ENCODE data around the gene BSDC1.

Gene BSDC1

DNA sequence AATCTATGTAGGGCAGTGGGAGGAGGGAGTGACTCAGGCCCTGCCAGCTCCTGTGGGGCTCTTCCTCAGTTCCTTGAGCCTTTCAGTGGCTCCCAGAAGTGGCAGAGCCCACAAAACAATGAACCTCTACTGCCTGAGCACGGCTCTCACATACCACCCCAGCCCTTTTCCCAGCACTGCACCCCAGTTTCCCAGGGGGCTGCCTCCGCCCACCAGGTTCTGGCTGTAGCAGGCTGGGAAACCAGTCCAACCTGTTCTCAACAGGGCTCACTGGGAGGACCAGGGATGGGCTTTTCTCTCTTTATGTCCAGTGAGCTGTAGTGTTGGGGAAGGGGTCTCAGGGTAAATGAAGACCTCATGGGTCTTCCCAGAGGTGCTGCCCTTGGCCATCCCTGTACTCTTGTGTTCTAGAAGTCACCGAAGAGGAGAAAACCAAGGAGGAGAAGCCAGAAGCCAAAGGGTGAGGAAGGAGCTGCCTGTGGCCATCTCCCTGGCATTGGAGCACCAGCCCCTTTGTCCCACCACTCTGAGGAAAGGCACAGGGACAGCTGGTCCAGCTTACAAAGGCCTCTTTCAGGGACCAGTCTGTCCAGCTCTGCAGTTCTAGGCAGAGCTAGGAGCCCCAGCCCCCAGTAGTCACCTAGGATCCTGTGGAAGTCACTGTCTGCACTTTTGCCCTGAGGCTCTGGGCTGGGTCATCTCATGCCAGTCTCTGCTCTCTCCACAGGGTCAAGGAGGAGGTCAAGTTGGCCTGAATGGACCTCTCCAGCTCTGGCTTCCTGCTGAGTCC, 61.8 kb downstream of the BSDC1 start:
- H3K4me3 Mint-ChIP-seq: no peak overlapping the region
- peaks cover 32% of the 10 kb centered on the region for H3K36me3 Mint-ChIP-seq
- H3K4me1 Mint-ChIP-seq: peaks cover 25% of the 10 kb centered on the region
- H3K27me3 Mint-ChIP-seq: no peaks in the 10 kb centered on the region
- H3K27ac Mint-ChIP-seq: no peak overlapping the region
- ATAC-seq (ENCODE audit: low read depth) (no peak), DNase-seq (ENCODE audit: low spot score in 2 of 2) (no peak)
- no peaks in the 10 kb centered on the region for H3K9me3 Mint-ChIP-seq

DNA sequence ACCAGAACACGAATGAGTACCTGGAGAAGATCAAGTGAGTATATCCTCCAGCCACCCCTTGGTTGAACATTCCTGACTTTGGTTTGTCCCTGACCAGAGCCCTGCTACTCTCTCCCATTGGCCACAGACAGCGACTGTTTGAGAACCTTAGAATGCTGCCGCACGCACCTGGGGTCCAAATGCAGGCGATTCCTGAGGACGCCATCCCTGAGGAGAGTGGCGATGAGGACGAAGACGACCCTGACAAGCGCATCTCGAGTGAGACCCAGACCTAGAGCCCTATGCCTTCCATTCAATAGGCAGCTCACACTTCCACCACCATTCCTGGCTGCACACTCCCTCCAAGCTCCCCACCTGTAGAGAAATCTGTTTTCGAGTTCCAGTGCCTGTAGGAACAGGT, 62.7 kb downstream of the BSDC1 start:
- Mint-ChIP-seq H3K4me1 (peaks cover 21% of the 10 kb centered on the region), H3K4me3 (no peak overlapping the region), H3K27me3 (no peaks in the 10 kb centered on the region), H3K36me3 (peaks cover 32% of the 10 kb centered on the region), H3K9me3 (no peaks in the 10 kb centered on the region), H3K27ac (no peak overlapping the region)
- no peak for DNase-seq (ENCODE audit: low spot score in 2 of 2)
- ATAC-seq (ENCODE audit: low read depth): no peak

DNA sequence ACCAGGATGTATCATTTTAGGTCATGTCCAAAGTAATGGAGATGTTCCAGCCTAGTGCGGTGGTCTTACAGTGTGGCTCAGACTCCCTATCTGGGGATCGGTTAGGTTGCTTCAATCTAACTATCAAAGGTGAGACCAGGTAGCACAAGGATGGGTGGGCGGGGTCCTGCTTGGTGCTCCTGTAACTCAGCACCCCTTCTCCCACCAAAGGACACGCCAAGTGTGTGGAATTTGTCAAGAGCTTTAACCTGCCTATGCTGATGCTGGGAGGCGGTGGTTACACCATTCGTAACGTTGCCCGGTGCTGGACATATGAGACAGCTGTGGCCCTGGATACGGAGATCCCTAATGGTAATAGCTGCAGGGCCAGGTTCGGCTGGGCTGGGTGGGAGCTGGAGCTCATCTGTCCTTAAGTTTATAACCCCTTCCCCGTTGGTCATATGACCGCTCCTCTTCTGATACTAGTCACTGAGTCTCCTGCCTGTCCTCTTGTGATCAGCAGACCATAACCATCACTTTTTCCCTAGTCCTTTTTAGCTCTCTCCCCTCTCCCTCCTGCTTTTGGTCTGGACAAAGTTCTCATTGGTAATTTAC, 63.6 kb downstream of the BSDC1 start:
- peak overlapping the region; percentile 19 for H3K27ac Mint-ChIP-seq
- H3K27me3 Mint-ChIP-seq: no peaks in the 10 kb centered on the region
- H3K36me3 Mint-ChIP-seq: peaks cover 34% of the 10 kb centered on the region
- H3K4me1 Mint-ChIP-seq: peaks cover 21% of the 10 kb centered on the region
- DNase-seq (ENCODE audit: low spot score in 2 of 2): no peak
- no peak for ATAC-seq (ENCODE audit: low read depth)
- H3K4me3 Mint-ChIP-seq: no peak overlapping the region
- no peaks in the 10 kb centered on the region for H3K9me3 Mint-ChIP-seq

DNA sequence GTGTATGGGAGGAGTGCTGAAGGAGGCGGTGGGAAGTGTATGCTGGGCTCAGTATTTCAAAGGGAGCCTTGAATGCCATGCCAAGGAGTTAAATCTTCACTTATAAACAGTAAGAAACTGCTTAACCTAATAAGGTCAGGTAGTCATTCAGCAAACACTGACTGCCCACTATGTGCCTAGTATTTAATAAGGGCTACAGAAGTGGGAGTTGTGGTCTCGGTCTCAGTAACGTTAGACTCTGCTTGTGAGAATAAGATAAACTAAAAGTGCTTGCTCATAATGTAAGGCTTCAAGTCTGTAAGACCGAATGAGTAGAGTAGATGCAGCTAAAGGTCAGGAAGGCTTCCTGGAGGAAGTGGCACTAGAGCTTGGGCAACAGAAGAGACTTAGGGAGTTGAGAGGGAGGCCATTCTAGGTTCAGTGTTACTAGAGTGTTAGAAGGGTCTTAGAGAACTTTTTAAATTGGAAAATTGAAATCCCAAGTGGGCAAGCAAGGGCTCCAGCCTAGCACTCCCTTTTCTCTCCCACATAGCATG, 64.2 kb downstream of the BSDC1 start:
- ATAC-seq (ENCODE audit: low read depth) (no peak), DNase-seq (ENCODE audit: low spot score in 2 of 2) (no peak)
- H3K27me3 Mint-ChIP-seq: no peaks in the 10 kb centered on the region
- H3K36me3 Mint-ChIP-seq: peaks cover 34% of the 10 kb centered on the region
- peaks cover 20% of the 10 kb centered on the region for H3K4me1 Mint-ChIP-seq
- H3K27ac Mint-ChIP-seq: peak overlapping the region; percentile 56
- no peaks in the 10 kb centered on the region for H3K9me3 Mint-ChIP-seq
- no peak overlapping the region for H3K4me3 Mint-ChIP-seq

DNA sequence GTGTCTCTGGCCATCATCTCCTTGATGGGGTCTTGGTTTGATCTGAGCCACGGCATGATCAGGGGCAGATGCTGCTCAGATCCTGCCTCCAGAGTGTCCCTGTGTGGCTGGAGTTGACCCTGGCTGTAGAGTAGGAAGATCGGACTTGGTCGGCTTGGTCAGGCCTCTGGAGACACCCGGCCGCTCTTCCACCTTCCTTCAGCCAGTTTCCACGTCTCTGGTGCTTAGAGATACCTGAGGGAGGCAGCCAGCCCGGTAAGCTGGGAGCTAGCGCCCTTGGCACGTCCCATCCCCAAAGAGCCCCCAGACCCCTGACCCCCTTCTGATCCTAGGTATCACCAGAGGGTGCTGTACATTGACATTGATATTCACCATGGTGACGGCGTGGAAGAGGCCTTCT, 67.0 kb downstream of the BSDC1 start:
- no peaks in the 10 kb centered on the region for H3K9me3 Mint-ChIP-seq
- no peak overlapping the region for H3K27ac Mint-ChIP-seq
- H3K36me3 Mint-ChIP-seq: peaks cover 32% of the 10 kb centered on the region
- no peak overlapping the region for H3K4me3 Mint-ChIP-seq
- H3K4me1 Mint-ChIP-seq: peaks cover 17% of the 10 kb centered on the region
- no peaks in the 10 kb centered on the region for H3K27me3 Mint-ChIP-seq
- DNase-seq (ENCODE audit: low spot score in 2 of 2) (no peak), ATAC-seq (ENCODE audit: low read depth) (no peak)

DNA sequence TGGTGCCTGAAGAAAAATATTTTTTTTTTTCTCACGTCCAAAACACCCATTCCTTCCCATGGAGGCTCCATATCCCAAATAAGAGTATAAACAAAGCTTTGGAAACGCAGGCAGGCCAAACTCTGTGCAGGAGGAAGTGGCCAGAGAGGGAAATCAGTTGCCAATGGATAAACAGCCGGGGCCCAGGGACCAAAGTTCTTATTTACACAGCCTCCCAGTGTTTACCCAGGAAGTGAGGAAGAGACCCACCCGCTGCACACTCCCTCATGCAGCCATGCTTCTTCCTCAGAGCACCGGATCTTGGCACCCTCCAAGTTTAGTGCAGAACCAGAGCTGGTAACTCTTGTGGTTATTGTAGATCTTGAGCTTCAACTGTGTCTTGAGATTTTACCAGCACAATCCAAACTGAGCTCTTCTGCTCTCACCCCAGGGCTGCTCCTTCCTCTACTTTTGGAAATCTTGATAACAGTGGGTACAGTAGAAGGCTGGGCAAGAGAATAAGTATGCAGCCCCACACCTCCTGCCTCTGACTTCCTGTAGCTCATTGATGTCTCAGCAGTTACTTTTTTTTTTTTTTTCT, 72.4 kb downstream of the BSDC1 start:
- DNase-seq (ENCODE audit: low spot score in 2 of 2) (no peak), ATAC-seq (ENCODE audit: low read depth) (peak; percentile 23)
- H3K4me1 Mint-ChIP-seq: peaks cover 31% of the 10 kb centered on the region
- H3K9me3 Mint-ChIP-seq: no peaks in the 10 kb centered on the region
- peaks cover 6% of the 10 kb centered on the region for H3K36me3 Mint-ChIP-seq
- H3K27ac Mint-ChIP-seq: peak overlapping the region; percentile 87
- no peaks in the 10 kb centered on the region for H3K27me3 Mint-ChIP-seq
- peak overlapping the region; percentile 70 for H3K4me3 Mint-ChIP-seq

DNA sequence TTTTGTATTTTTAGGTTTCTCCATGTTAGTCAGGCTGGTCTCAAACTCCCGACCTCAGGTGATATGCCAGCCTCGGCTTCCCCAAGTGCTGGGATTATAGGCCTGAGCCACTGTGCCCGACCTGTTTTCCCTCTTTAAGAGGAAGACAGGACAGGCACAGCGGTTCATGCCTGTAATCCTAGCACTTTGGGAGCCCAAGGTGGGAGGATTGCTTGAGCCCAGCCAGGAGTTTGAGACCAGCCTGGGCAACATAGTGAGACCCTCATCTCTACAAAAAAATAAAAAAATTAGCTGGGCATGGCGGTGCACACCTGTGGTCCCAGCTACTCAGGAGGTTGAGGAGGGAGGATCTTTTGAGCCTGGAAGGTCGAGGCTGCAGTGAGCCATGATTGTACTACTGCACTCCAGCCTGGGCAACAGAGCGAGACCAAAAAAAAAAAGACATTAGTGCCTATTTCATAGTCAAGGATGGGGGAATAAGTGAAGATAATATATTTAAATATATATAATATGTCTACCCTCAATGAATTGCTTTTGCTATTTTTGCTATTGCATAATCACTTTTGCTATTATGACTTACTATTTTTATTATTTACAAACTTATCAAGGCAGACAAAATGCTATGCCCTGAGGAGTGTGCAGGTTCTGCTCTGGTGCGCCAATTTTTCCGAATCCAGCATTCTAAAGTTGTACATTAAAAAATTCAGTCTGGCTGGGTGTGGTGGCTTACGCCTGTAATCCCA, 75.9 kb downstream of the BSDC1 start:
- H3K4me1 Mint-ChIP-seq: peaks cover 38% of the 10 kb centered on the region
- no peaks in the 10 kb centered on the region for H3K9me3 Mint-ChIP-seq
- H3K27ac Mint-ChIP-seq: no peak overlapping the region
- H3K36me3 Mint-ChIP-seq: peaks cover 9% of the 10 kb centered on the region
- ATAC-seq (ENCODE audit: low read depth): no peak
- H3K27me3 Mint-ChIP-seq: no peaks in the 10 kb centered on the region
- no peak overlapping the region for H3K4me3 Mint-ChIP-seq
- no peak for DNase-seq (ENCODE audit: low spot score in 2 of 2)

DNA sequence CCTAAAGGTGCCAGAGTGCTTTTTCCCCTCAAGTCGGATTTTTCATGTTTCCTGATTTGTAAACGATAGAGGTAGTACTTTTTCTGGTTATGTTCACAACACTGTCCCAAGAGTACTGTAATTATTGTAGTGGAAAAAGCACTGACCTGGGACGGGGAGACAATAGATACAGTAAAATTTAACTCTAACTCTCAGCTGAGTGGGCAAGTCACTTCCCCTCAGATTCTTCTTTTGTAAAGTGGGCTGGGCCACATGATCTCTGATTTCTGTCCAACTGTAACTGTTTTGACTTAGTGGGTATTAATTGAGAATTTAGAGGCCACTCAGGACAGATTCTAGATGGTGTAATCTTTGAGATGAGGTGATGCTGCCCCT, 77.4 kb downstream of the BSDC1 start:
- peaks cover 9% of the 10 kb centered on the region for H3K36me3 Mint-ChIP-seq

More for the DNA sequence above, 77.4 kb downstream of the BSDC1 start:
- Mint-ChIP-seq H3K9me3 (no peaks in the 10 kb centered on the region), H3K27ac (peak overlapping the region; percentile 93), H3K27me3 (no peaks in the 10 kb centered on the region), H3K4me1 (peaks cover 26% of the 10 kb centered on the region), H3K4me3 (peak overlapping the region; percentile 69)
- DNase-seq (ENCODE audit: low spot score in 2 of 2) (no peak), ATAC-seq (ENCODE audit: low read depth) (peak; percentile 57)

All from memory B cell (primary cell).